ENCODE data around the gene YOD1.

YOD1 gene

DNA sequence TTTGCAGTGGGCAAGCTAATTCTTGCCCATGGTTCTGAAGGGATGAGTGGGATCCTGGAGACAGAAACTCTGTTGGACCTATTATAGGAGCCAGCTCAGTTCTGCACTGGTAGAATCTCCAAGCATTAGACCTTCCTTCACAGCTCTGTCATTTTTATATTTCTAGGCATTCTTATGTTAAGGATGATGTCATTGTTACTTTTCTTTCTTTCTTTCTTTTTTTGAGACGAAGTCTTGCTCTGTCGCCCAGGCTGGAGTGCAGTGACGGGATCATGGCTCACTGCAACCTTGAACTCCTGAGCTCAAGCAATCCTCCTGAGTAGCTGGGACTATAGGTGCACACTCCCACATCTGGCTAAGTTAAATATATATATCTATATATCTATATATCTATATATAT lies 9.6 kb upstream of the YOD1 start:
- Histone ChIP-seq H3K27me3 (ENCODE audit: control insufficient read depth, low read length) (0 out of 2 replicates have a peak, but pooled peaks cover 4% of the 10 kb centered on the region), H3K4me1 (ENCODE audit: control insufficient read depth, low read length) (no peaks in the 10 kb centered on the region; the same call in 1 of the 2 replicates), H3K27ac (ENCODE audit: low read depth, low read length) (no peak overlapping the region), H4K20me1 (ENCODE audit: control insufficient read depth, insufficient read depth, low read depth, low read length) (no peaks in the 10 kb centered on the region), H3F3A (ENCODE audit: control insufficient read depth, insufficient read depth) (no peaks in the 10 kb centered on the region), H3K4me2 (ENCODE audit: low read length) (no peak overlapping the region), H3K9me2 (replicated peaks; ENCODE audit: control insufficient read depth, low read length) (no peaks in the 10 kb centered on the region), H3K4me3 (ENCODE audit: low read length) (no peak overlapping the region), H3K36me3 (ENCODE audit: control insufficient read depth, low read length) (no peaks in the 10 kb centered on the region), H3K79me2 (ENCODE audit: control insufficient read depth, low read length) (no peaks in the 10 kb centered on the region), H3K9me3 (ENCODE audit: control insufficient read depth, insufficient read depth, low read length) (no peaks in the 10 kb centered on the region)
- TF ChIP-seq EZH2phosphoT487 (IDR thresholded peaks at IDR 0.05; ENCODE audit: borderline replicate concordance, low read length), result no peak
- TF ChIP-seq, protein P1, sequence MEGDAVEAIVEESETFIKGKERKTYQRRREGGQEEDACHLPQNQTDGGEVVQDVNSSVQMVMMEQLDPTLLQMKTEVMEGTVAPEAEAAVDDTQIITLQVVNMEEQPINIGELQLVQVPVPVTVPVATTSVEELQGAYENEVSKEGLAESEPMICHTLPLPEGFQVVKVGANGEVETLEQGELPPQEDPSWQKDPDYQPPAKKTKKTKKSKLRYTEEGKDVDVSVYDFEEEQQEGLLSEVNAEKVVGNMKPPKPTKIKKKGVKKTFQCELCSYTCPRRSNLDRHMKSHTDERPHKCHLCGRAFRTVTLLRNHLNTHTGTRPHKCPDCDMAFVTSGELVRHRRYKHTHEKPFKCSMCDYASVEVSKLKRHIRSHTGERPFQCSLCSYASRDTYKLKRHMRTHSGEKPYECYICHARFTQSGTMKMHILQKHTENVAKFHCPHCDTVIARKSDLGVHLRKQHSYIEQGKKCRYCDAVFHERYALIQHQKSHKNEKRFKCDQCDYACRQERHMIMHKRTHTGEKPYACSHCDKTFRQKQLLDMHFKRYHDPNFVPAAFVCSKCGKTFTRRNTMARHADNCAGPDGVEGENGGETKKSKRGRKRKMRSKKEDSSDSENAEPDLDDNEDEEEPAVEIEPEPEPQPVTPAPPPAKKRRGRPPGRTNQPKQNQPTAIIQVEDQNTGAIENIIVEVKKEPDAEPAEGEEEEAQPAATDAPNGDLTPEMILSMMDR (IDR thresholded peaks at IDR 0.05; ENCODE audit: low read depth, low read length, poor library complexity, severe bottlenecking), result no peak

DNA sequence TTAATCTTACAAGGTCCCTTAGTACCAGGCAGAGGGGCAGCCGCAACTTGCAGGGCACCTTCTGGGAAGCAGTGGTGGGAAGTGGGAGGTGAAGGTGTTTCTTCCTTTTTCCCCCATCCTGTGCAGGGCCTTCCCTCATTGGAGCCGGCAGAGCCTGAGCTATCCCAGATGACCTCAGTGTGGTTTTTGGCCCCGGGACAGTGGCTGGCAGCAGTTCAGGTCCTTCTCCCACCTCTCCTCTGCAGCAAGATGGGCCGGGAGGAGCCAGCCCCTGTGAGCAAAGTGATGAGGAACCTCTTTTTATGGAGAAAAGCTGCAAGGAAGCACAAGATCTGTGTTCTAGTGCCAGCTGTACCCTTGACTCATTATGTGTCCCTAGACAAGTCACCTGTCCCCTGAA lies 8.9 kb upstream of the YOD1 start:
- Histone ChIP-seq H3K36me3 (ENCODE audit: control insufficient read depth, low read length) (no peaks in the 10 kb centered on the region), H4K20me1 (ENCODE audit: control insufficient read depth, insufficient read depth, low read depth, low read length) (no peaks in the 10 kb centered on the region), H3K4me2 (ENCODE audit: low read length) (no peak overlapping the region), H3K4me3 (ENCODE audit: low read length) (no peak overlapping the region), H3K27ac (ENCODE audit: low read depth, low read length) (no peak overlapping the region), H3F3A (ENCODE audit: control insufficient read depth, insufficient read depth) (no peaks in the 10 kb centered on the region), H3K79me2 (ENCODE audit: control insufficient read depth, low read length) (no peaks in the 10 kb centered on the region), H3K9me3 (ENCODE audit: control insufficient read depth, insufficient read depth, low read length) (no peaks in the 10 kb centered on the region), H3K9me2 (replicated peaks; ENCODE audit: control insufficient read depth, low read length) (no peaks in the 10 kb centered on the region), H3K4me1 (ENCODE audit: control insufficient read depth, low read length) (peaks cover 2% of the 10 kb centered on the region; the same call in 1 of the 2 replicates), H3K27me3 (ENCODE audit: control insufficient read depth, low read length) (0 out of 2 replicates have a peak, but pooled peaks cover 7% of the 10 kb centered on the region)
- TF ChIP-seq, protein P1 (IDR thresholded peaks at IDR 0.05; ENCODE audit: low read depth, low read length, poor library complexity, severe bottlenecking), result no peak
- TF ChIP-seq EZH2phosphoT487 (IDR thresholded peaks at IDR 0.05; ENCODE audit: borderline replicate concordance, low read length), result no peak

DNA sequence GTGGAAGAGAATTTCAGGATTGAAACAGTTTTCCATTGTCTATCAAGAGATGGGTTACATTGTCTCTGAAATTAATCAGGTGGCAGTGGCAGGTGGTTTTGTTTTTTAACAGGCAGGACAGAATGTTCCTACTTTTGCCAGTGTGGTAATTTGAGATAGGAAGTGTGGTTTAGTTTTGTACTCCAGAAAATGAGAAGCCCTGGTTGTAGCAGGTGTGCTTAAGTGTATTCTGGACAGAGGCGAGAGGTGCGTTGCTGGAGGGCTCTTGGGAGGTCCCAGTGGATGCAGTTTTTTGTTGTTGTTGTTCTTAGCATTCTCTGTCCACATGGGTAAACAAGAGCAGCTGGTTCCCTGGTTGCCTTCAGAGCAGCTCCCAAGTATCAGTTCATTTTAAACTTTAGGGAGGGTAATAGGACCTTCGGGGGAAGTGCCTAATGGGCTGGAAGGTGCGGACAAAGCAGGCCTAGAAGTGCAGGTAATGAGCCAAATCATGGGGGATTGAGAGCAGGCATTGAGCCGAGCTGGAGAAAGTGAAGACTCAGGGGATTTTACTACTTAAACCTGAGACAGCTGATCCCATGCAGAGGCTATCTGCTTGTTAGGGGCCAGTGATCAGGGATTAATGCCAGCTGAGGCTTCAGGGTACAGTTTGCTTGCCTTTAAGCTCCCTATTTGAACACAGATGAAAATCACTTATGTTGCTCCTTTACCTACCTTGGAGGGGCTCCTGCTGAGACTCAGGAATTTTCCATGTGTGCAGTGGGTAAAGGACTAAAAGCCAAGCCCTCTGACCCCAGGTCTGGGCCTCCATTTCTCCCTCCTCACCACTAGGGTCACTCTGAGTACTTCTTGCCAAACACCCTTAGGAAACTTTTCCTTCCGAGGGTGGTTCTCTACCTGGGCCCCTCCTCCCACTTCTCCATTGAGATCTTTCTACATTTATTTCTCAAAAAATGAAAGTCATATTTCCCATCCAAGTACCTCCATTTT lies 8.2 kb upstream of the YOD1 start:
- Histone ChIP-seq H3K36me3 (ENCODE audit: control insufficient read depth, low read length) (no peaks in the 10 kb centered on the region), H3K4me2 (ENCODE audit: low read length) (no peak overlapping the region), H3K27ac (ENCODE audit: low read depth, low read length) (no peak overlapping the region), H3K9me2 (replicated peaks; ENCODE audit: control insufficient read depth, low read length) (no peaks in the 10 kb centered on the region), H4K20me1 (ENCODE audit: control insufficient read depth, insufficient read depth, low read depth, low read length) (no peaks in the 10 kb centered on the region), H3K79me2 (ENCODE audit: control insufficient read depth, low read length) (no peaks in the 10 kb centered on the region), H3K27me3 (ENCODE audit: control insufficient read depth, low read length) (0 out of 2 replicates have a peak, but pooled peaks cover 11% of the 10 kb centered on the region), H3K9me3 (ENCODE audit: control insufficient read depth, insufficient read depth, low read length) (no peaks in the 10 kb centered on the region), H3K4me1 (ENCODE audit: control insufficient read depth, low read length) (peaks cover 3% of the 10 kb centered on the region; the same call in 1 of the 2 replicates), H3F3A (ENCODE audit: control insufficient read depth, insufficient read depth) (no peaks in the 10 kb centered on the region), H3K4me3 (ENCODE audit: low read length) (no peak overlapping the region)
- TF ChIP-seq EZH2phosphoT487 (IDR thresholded peaks at IDR 0.05; ENCODE audit: borderline replicate concordance, low read length), result no peak
- TF ChIP-seq, protein P1 (IDR thresholded peaks at IDR 0.05; ENCODE audit: low read depth, low read length, poor library complexity, severe bottlenecking), result no peak

Data from DOHH2 (cell line).